Endothelial cell of umbilical vein (primary cell): Measurements from ENCODE around the gene EID3. TPM values are rescaled to one million over a fixed set of nuclear protein-coding genes. Genes with fewer than 3 reads are reported as not detected.
"Not testable (repeated sequence)": the region's sequence is repeated elsewhere in the genome, so short reads cannot be mapped to it uniquely, and the experiment has no call there.

Experiments used
- BruUV-seq: library from RNA; stranded (reverse); fragments of 400-500 nt; replicated peaks from 2 replicates; lab custom pipeline; 2021; lab: Mats Ljungman, UMichigan
- CTCF ChIA-PET: fragments of 300-600, 350-600 bp; sonication (Branson Sonifier 250); formaldehyde crosslinking; loops from one replicate; lab custom pipeline; 2021; ENCODE audit warnings: antibody characterized with exemption, inconsistent platforms; lab: Charles Lee
- POLR2A ChIA-PET: fragments of 300-600, 350-600 bp; sonication (Branson Sonifier 250); formaldehyde crosslinking; loops from one replicate; lab custom pipeline; 2021; ENCODE audit warnings: antibody characterized with exemption, inconsistent platforms; lab: Charles Lee
- DNase-seq: peaks from one replicate; pipeline ENCODE4 v3.0.0-alpha.2; 2011; ENCODE audit warnings: low read depth, low spot score
- FAIRE-seq: peaks from 2 replicates; lab custom pipeline; 2011; peaks lifted over from hg19 to GRCh38; lab: Jason Lieb, UNC
- H2AFZ ChIP-seq: 2 replicates; pipeline ENCODE4 v1.6.0; 2012; ENCODE audit warnings: low read depth, low read length, control low read depth, inconsistent platforms
- H3K27ac ChIP-seq: 2 replicates; pipeline ENCODE4 v1.5.1; 2011; ENCODE audit warnings: low read depth, mild to moderate bottlenecking, control low read depth, low read length, moderate library complexity; ENCODE audit not compliant: insufficient read depth
- H3K27me3 ChIP-seq, 2 experiments: 2 replicates each; pipeline versions ENCODE4 v1.6.0 to v1.6.1; 2011; ENCODE audit warnings: low read length in 2 of 2, mixed read lengths in 1 of 2; ENCODE audit not compliant: control insufficient read depth in 2 of 2, insufficient read depth in 2 of 2
- H3K36me3 ChIP-seq, 2 experiments: 2 replicates in 1 of 2; 3 replicates in 1 of 2; pipeline ENCODE4 v1.5.1; 2011; ENCODE audit warnings: low read length in 2 of 2, mild to moderate bottlenecking in 1 of 2, moderate library complexity in 1 of 2; ENCODE audit not compliant: control insufficient read depth in 2 of 2, insufficient read depth in 2 of 2; ENCODE audit errors: extremely low read depth in 1 of 2
- H3K4me1 ChIP-seq: 3 replicates; pipeline ENCODE4 v1.5.1; 2011; ENCODE audit warnings: mild to moderate bottlenecking, low read length; ENCODE audit not compliant: control insufficient read depth, insufficient read depth; ENCODE audit errors: extremely low read depth
- H3K4me2 ChIP-seq: 2 replicates; pipeline ENCODE4 v1.6.1; 2011; ENCODE audit warnings: low read length, control low read depth, mixed read lengths; ENCODE audit not compliant: insufficient read depth
- H3K4me3 ChIP-seq, 3 experiments: fragments of 200-600 bp in 1 of 3; sonication (generic), shearing (Covaris generic) in 1 of 3; replicated peaks in 1 of 3; 2 replicates each; pipeline ENCODE4 v1.5.1; 2011 to 2016; ENCODE audit warnings: control low read depth in 3 of 3, low read length in 3 of 3, mild to moderate bottlenecking in 2 of 3, inconsistent platforms in 1 of 3, low read depth in 1 of 3, moderate library complexity in 1 of 3; ENCODE audit not compliant: insufficient read depth in 1 of 3
- H3K79me2 ChIP-seq: 2 replicates; pipeline ENCODE4 v1.6.0; 2012; ENCODE audit warnings: low read length, inconsistent platforms; ENCODE audit not compliant: control insufficient read depth, insufficient read depth
- H3K9ac ChIP-seq: replicated peaks from 2 replicates; pipeline ENCODE3; 2011; ENCODE audit warnings: low read length, control low read depth; ENCODE audit not compliant: insufficient read depth; ENCODE audit errors: extremely low read depth
- H3K9me1 ChIP-seq: replicated peaks from 3 replicates; pipeline ENCODE4 v1.6.0; 2011; ENCODE audit warnings: mild to moderate bottlenecking, low read length; ENCODE audit not compliant: control insufficient read depth, insufficient read depth; ENCODE audit errors: extremely low read depth
- H3K9me3 ChIP-seq: replicated peaks from 2 replicates; pipeline ENCODE4 v1.5.1; 2012; ENCODE audit warnings: low read length, inconsistent platforms; ENCODE audit not compliant: control insufficient read depth, insufficient read depth
- H4K20me1 ChIP-seq: replicated peaks from 2 replicates; pipeline ENCODE3; 2011; ENCODE audit warnings: mild to moderate bottlenecking, low read length; ENCODE audit not compliant: control insufficient read depth, insufficient read depth; ENCODE audit errors: extremely low read depth
- CTCF ChIP-seq, 2 donors: IDR thresholded peaks; 1 replicate in 1 of 2; 2 replicates in 1 of 2; pipeline ENCODE4 v1.5.1; 2011; ENCODE audit warnings: low read length in 2 of 2, mild to moderate bottlenecking in 2 of 2, moderate library complexity in 2 of 2, control low read depth in 1 of 2, inconsistent platforms in 1 of 2, low read depth in 1 of 2; ENCODE audit not compliant: insufficient read depth in 1 of 2; ENCODE audit errors: extremely low read depth in 1 of 2
- FOS ChIP-seq: IDR thresholded peaks from 2 replicates; pipeline ENCODE4 v1.6.1; 2011; ENCODE audit warnings: mild to moderate bottlenecking, low read length, moderate library complexity, borderline replicate concordance; ENCODE audit not compliant: insufficient read depth
- JUN ChIP-seq: IDR thresholded peaks from 2 replicates; pipeline ENCODE4 v1.6.1; 2011; ENCODE audit warnings: borderline replicate concordance, low read depth; ENCODE audit not compliant: insufficient read length, insufficient read depth
- MAX ChIP-seq: IDR thresholded peaks from 2 replicates; pipeline ENCODE4 v1.6.1; 2011; ENCODE audit not compliant: insufficient read depth, insufficient read length
- POLR2A ChIP-seq: IDR thresholded peaks from 2 replicates; pipeline ENCODE4 v1.6.1; 2012; ENCODE audit warnings: low read depth, mild to moderate bottlenecking, control low read depth, low read length
- dilution Hi-C: fragments of 300-500 bp; cut with MboI; formaldehyde crosslinking; loops from one replicate; pipeline ENCODE4 v1.15.0; 2019; ENCODE audit warnings: low sequenced_read_pairs; ENCODE audit not compliant: extremely low pct_ligation_motif_present
- intact Hi-C: fragments of 100-400 bp; cut with micrococcal nuclease; formaldehyde crosslinking; loops from one replicate; pipeline ENCODE4 v1.10.0; 2022
- polyA plus RNA-seq, 4 experiments: library from polyadenylated mRNA; depleted of rRNA in 3 of 4; stranded (reverse) in 3 of 4; unstranded in 1 of 4; fragments of >200 nt; gene quantifications; 2 replicates each; pipeline versions ENCODE4 v1.2.1 to v1.2.3, GENCODE V29; 2011 to 2012; ENCODE audit warnings: missing spikeins in 1 of 4
- total RNA-seq: library from RNA; stranded (reverse); gene quantifications from 2 replicates; pipeline ENCODE4 v1.2.3, GENCODE V29; 2021

Gene EID3
- total and polyA plus RNA-seq, 2 donors (not counting 3 experiments of a cell fraction or from before 2014, with no cell fraction given) = 1.5 to 14.5 TPM

GRCh38 chr12:104263580-104264358 is 39.8 kb upstream of the EID3 start:
- DNase-seq (no peak), FAIRE-seq (no peak)
- no peaks in the 10 kb centered on the region for H3K4me1 ChIP-seq
- no TSS peak for BruUV-seq
- TF ChIP-seq MAX = no peak
- no peak for TF ChIP-seq CTCF (IDR thresholded peaks at IDR 0.05; ENCODE audit: extremely low read depth in 1 of 2, insufficient read depth in 1 of 2, low read depth in 1 of 2, low read length in 2 of 2)
- no peak for TF ChIP-seq POLR2A
- no peak for TF ChIP-seq FOS
- no peak for TF ChIP-seq JUN
- no peak overlapping the region for H3K9ac ChIP-seq
- H2AFZ ChIP-seq = peak overlapping the region; percentile 30
- H3K9me3 ChIP-seq = no peaks in the 10 kb centered on the region
- ChIA-PET CTCF (interaction anchor here (1.0 kb wide), 1 partner anchor 19 kb away, joined by 5 read pairs; no protein-coding TSS in a partner anchor), POLR2A (interaction anchor here (0.6 kb wide), 1 partner anchor 23 kb away, joined by 3 read pairs; no protein-coding TSS in a partner anchor)
- dilution Hi-C loops = no loop called here
- no peak overlapping the region for H3K27ac ChIP-seq
- no peaks in the 10 kb centered on the region for H3K36me3 ChIP-seq
- intact Hi-C loops = no loop called here
- H3K27me3 ChIP-seq = no peaks in the 10 kb centered on the region
- no peaks in the 10 kb centered on the region for H3K9me1 ChIP-seq
- no peaks in the 10 kb centered on the region for H4K20me1 ChIP-seq
- H3K4me3 ChIP-seq = no peak overlapping the region
- no peaks in the 10 kb centered on the region for H3K79me2 ChIP-seq
- no peak overlapping the region for H3K4me2 ChIP-seq

- H3K27ac ChIP-seq, H3K4me3 ChIP-seq, POLR2A ChIA-PET, H3K27me3 ChIP-seq, H4K20me1 ChIP-seq, CTCF ChIA-PET, H3K36me3 ChIP-seq, H3K79me2 ChIP-seq, H3K9ac ChIP-seq, FAIRE-seq, DNase-seq, H2AFZ ChIP-seq, H3K9me1 ChIP-seq, H3K4me1 ChIP-seq, intact Hi-C loops, H3K4me2 ChIP-seq, dilution Hi-C loops, H3K9me3 ChIP-seq: not testable (repeated sequence)
- BruUV-seq = TSS peak; percentile 33
These were observed 38.1 kb upstream of the EID3 start for GRCh38 chr12:104265436-104265835.
